Measurements from ENCODE around the gene ATXN10.

The ATXN10 gene

DNA sequence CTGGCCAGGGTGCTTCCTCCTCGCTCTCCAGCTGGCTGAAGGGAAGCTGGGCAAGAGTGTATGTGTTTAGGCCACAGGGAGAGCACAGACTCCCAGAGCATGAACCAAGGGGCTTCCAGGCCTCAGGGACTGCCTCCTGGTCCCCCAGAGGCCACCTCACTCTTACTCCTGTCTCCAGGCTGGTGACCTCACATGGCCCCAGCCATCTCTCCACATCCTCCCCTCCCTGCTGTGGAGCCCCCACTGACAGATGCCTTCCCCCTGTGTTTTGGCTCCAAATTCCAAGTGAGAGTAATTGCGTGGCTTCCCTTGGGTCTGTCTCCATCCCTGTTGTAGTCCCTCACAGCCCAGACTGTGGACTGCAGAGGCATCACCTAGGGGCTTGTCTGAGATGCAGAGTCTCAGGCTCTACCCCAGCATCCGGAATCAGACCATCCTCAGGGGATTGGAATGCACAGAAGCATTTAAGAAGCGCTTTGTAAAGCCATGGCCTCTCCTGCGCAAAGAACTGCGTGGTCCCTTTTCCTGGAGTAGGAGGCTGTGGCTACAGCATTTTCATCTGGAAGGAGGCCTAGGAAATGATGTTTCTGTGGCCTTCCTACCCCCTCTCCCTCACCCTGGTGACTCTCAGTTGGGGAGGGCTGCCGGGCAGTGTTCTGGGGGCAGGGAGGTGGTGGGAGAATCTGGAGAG, 91.1 kb downstream of the ATXN10 start:
- TF ChIP-seq CTCF (IDR thresholded peaks at IDR 0.05; ENCODE audit: low read depth, low read length) = no peak
- no peak overlapping the region for H3K4me3 ChIP-seq (ENCODE audit: low read depth, low read length)
- in situ Hi-C loops (cut with HindIII; ENCODE audit: low sequenced_read_pairs) = no loop called here
- no peak for DNase-seq (ENCODE audit: low read depth, low spot score)

GRCh38 chr22:45763236-45763624, 91.6 kb downstream of the ATXN10 start:
- TF ChIP-seq CTCF (IDR thresholded peaks at IDR 0.05; ENCODE audit: low read depth, low read length) = no peak
- no peak for DNase-seq (ENCODE audit: low read depth, low spot score)
- H3K4me3 ChIP-seq (ENCODE audit: low read depth, low read length) = no peak overlapping the region
- in situ Hi-C loops (cut with HindIII; ENCODE audit: low sequenced_read_pairs) = no loop called here

DNA sequence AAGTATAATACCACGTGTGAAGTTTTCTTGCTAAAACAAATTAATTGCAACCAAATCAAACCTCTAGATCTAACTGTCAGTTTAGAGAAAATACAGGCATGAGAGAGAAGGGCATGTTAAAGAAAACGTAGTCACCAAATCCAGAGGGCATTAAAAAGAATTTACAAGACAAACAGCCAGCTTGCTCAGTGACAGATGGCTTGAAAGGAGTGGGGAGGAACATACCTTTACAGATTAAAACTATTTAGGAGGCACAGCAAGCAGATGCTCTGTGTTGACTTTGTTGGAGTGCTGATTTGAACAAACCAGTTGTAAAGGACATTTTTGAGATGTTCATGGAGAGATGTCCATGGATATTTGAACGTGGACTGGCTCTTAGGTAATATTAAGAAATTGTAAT, 96.9 kb downstream of the ATXN10 start:
- in situ Hi-C loops (cut with HindIII; ENCODE audit: low sequenced_read_pairs) = no loop called here
- no peak for TF ChIP-seq CTCF (IDR thresholded peaks at IDR 0.05; ENCODE audit: low read depth, low read length)
- no peak overlapping the region for H3K4me3 ChIP-seq (ENCODE audit: low read depth, low read length)
- DNase-seq (ENCODE audit: low read depth, low spot score) = no peak

GRCh38 chr22:45769569-45770210, 98.1 kb downstream of the ATXN10 start:
- TF ChIP-seq CTCF (IDR thresholded peaks at IDR 0.05; ENCODE audit: low read depth, low read length) = no peak
- H3K4me3 ChIP-seq (ENCODE audit: low read depth, low read length) = no peak overlapping the region
- no peak for DNase-seq (ENCODE audit: low read depth, low spot score)
- in situ Hi-C loops (cut with HindIII; ENCODE audit: low sequenced_read_pairs) = no loop called here

GRCh38 chr22:45770506-45770905, 98.9 kb downstream of the ATXN10 start:
- in situ Hi-C loops (cut with HindIII; ENCODE audit: low sequenced_read_pairs) = no loop called here
- no peak for DNase-seq (ENCODE audit: low read depth, low spot score)
- no peak for TF ChIP-seq CTCF (IDR thresholded peaks at IDR 0.05; ENCODE audit: low read depth, low read length)
- H3K4me3 ChIP-seq (ENCODE audit: low read depth, low read length) = no peak overlapping the region

DNA sequence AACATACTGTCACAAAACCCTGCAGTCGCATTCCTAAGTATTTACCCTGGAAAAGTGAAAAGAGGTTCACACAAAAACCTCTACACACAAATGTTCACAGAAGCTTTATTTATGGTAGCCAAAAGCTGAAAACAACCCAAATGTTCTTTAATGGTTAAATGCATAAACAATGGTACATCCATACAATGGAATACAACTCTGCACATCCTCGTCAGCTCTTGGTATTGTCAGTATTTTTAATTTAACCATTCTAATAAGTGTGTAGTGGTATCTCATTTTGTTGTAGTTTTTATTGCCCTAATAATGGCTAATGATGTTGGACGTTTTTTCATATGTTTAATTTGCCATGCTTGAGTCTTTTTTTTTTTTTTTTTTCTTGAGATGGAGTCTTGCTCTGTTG, 99.4 kb downstream of the ATXN10 start:
- in situ Hi-C loops (cut with HindIII; ENCODE audit: low sequenced_read_pairs) = no loop called here
- H3K4me3 ChIP-seq (ENCODE audit: low read depth, low read length) = no peak overlapping the region
- no peak for DNase-seq (ENCODE audit: low read depth, low spot score)
- TF ChIP-seq CTCF (IDR thresholded peaks at IDR 0.05; ENCODE audit: low read depth, low read length) = no peak

All from astrocyte of the spinal cord (primary cell).